Endodermal cell (in vitro differentiated cells): ENCODE data around the gene BORCS8. TPM values are rescaled to one million over a fixed set of nuclear protein-coding genes. Genes with fewer than 3 reads are reported as not detected.

ENCODE experiments used
- DNase-seq: peaks from one replicate; pipeline ENCODE4 v3.0.0-alpha.2; 2017
- H3K27ac ChIP-seq: 2 replicates; pipeline ENCODE4 v1.5.1; 2013; ENCODE audit warnings: mild to moderate bottlenecking, low read depth, low read length, moderate library complexity
- H3K27me3 ChIP-seq: 2 replicates; pipeline ENCODE4 v1.6.1; 2013; ENCODE audit warnings: mild to moderate bottlenecking, low read length, moderate library complexity; ENCODE audit not compliant: insufficient read depth, control insufficient read depth, poor library complexity, severe bottlenecking
- H3K36me3 ChIP-seq: 2 replicates; pipeline ENCODE4 v1.7.0; 2013; ENCODE audit warnings: mild to moderate bottlenecking, low read length, moderate library complexity; ENCODE audit not compliant: control insufficient read depth, insufficient read depth
- H3K4me1 ChIP-seq: one replicate; pipeline ENCODE4 v1.7.0; 2013; ENCODE audit warnings: low read length; ENCODE audit not compliant: control insufficient read depth, insufficient read depth
- H3K4me3 ChIP-seq: 2 replicates; pipeline ENCODE4 v1.5.1; 2013; ENCODE audit warnings: mild to moderate bottlenecking, low read length, moderate library complexity
- H3K9ac ChIP-seq: 2 replicates; pipeline ENCODE4 v1.6.1; 2013; ENCODE audit warnings: mild to moderate bottlenecking, low read length, moderate library complexity; ENCODE audit not compliant: poor library complexity, severe bottlenecking; ENCODE audit errors: extremely low read depth
- H3K9me3 ChIP-seq: 2 replicates; pipeline ENCODE4 v1.6.1; 2013; ENCODE audit warnings: mild to moderate bottlenecking, low read length, moderate library complexity; ENCODE audit not compliant: control insufficient read depth
- H3K27ac Mint-ChIP-seq: 2 replicates; pipeline ENCODE4 v1.8.0; 2020; ENCODE audit warnings: mixed read lengths
- H3K27me3 Mint-ChIP-seq: 2 replicates; pipeline ENCODE4 v1.8.0; 2021; ENCODE audit warnings: mild to moderate bottlenecking, mixed read lengths; ENCODE audit not compliant: insufficient read depth
- H3K36me3 Mint-ChIP-seq: 2 replicates; pipeline ENCODE4 v1.8.0; 2020; ENCODE audit warnings: low read depth, mixed read lengths
- H3K4me1 Mint-ChIP-seq: 2 replicates; pipeline ENCODE4 v1.8.0; 2020; ENCODE audit warnings: mixed read lengths
- H3K4me3 Mint-ChIP-seq: 2 replicates; pipeline ENCODE4 v1.8.0; 2020; ENCODE audit warnings: mild to moderate bottlenecking, moderate library complexity, mixed read lengths
- H3K9me3 Mint-ChIP-seq: 2 replicates; pipeline ENCODE4 v1.8.0; 2020; ENCODE audit warnings: mild to moderate bottlenecking, mixed read lengths
- CTCF ChIP-seq: fragments of 200-600 bp; sonication (generic); conservative IDR thresholded peaks from 2 replicates; pipeline ENCODE4 v1.5.0; 2021; ENCODE audit warnings: antibody characterized with exemption, mild to moderate bottlenecking
- WGBS, 2 experiments: methylation state at CpG; one replicate each; pipeline versions ENCODE4 v1.1.5 to v1.1.7; 2013; ENCODE audit warnings: missing lambda C conversion rate in 2 of 2, mixed read lengths in 1 of 2; ENCODE audit not compliant: insufficient coverage in 1 of 2, insufficient read length in 1 of 2; 5-methylcytosine and 5-hydroxymethylcytosine counted together
- total RNA-seq, 2 donors: library from RNA; stranded (reverse); fragmentation: NEBNext Ultra II Directional in 1 of 2; extraction: Animal tissue kit (Norgen Biotek cat#: 25700) in 1 of 2; gene quantifications; 2 replicates in 1 of 2; 3 replicates in 1 of 2; pipeline ENCODE4 v1.2.1, GENCODE V29; 2021

Gene BORCS8
- total RNA-seq, 2 donors from 2014 or later, result 22.6 to 34.3 TPM

- DNase-seq, result no peak
- H3K27me3 ChIP-seq, result peaks cover 22% of the 10 kb centered on the region
- peak overlapping the region; percentile 72 for H3K9ac ChIP-seq
- TF ChIP-seq CTCF, result no peak
- no peak overlapping the region for H3K27ac ChIP-seq
- H3K4me3 ChIP-seq, result peak overlapping the region; percentile 96
- no peaks in the 10 kb centered on the region for H3K9me3 ChIP-seq
- Mint-ChIP-seq H3K27me3 (peaks cover 32% of the 10 kb centered on the region), H3K4me3 (peak overlapping the region; percentile 86), H3K4me1 (peaks cover 12% of the 10 kb centered on the region), H3K36me3 (peaks cover 30% of the 10 kb centered on the region), H3K27ac (peak overlapping the region; percentile 94), H3K9me3 (peaks cover 3% of the 10 kb centered on the region)
- 39 to 51% methylated on average over 10 to 11 of the region's 11 CpGs for WGBS, 2 experiments
- no peaks in the 10 kb centered on the region for H3K4me1 ChIP-seq
- H3K36me3 ChIP-seq, result peaks cover 24% of the 10 kb centered on the region
Observed at GRCh38 chr19:19202707-19203011, 10.7 kb upstream of the BORCS8 start.

GRCh38 chr19:19201697-19202630 lies 10.0 kb upstream of the BORCS8 start:
- H3K4me1 Mint-ChIP-seq, result peaks cover 12% of the 10 kb centered on the region
- no peak overlapping the region for H3K27ac Mint-ChIP-seq
- Histone ChIP-seq H3K4me1 (no peaks in the 10 kb centered on the region), H3K27me3 (peaks cover 15% of the 10 kb centered on the region), H3K36me3 (peaks cover 27% of the 10 kb centered on the region), H3K27ac (no peak overlapping the region), H3K9ac (peak overlapping the region; percentile 72), H3K4me3 (peak overlapping the region; percentile 96), H3K9me3 (no peaks in the 10 kb centered on the region)
- 89% methylated on average over 15 to 19 of the region's 19 CpGs for WGBS, 2 experiments
- H3K36me3 Mint-ChIP-seq, result peaks cover 36% of the 10 kb centered on the region
- H3K4me3 Mint-ChIP-seq, result peak overlapping the region; percentile 86
- H3K9me3 Mint-ChIP-seq, result peaks cover 3% of the 10 kb centered on the region
- DNase-seq, result no peak
- no peak for TF ChIP-seq CTCF
- H3K27me3 Mint-ChIP-seq, result peaks cover 25% of the 10 kb centered on the region

- H3K4me1 ChIP-seq, result no peaks in the 10 kb centered on the region
- no peaks in the 10 kb centered on the region for H3K9me3 ChIP-seq
- TF ChIP-seq CTCF, result no peak
- H3K9ac ChIP-seq, result no peak overlapping the region
- Mint-ChIP-seq H3K27ac (peak overlapping the region; percentile 35), H3K36me3 (peaks cover 30% of the 10 kb centered on the region), H3K9me3 (no peaks in the 10 kb centered on the region), H3K4me3 (peak overlapping the region; percentile 96), H3K27me3 (no peaks in the 10 kb centered on the region), H3K4me1 (peaks cover 8% of the 10 kb centered on the region)
- no peak overlapping the region for H3K4me3 ChIP-seq
- H3K36me3 ChIP-seq, result peaks cover 13% of the 10 kb centered on the region
- no peak overlapping the region for H3K27ac ChIP-seq
- no peak for DNase-seq
- 89 to 91% methylated on average over 3 to 5 of the region's 5 CpGs for WGBS, 2 experiments
- no peaks in the 10 kb centered on the region for H3K27me3 ChIP-seq
Observed at GRCh38 chr19:19193926-19194325, 2.0 kb upstream of the BORCS8 start.
